HG03159 (cell line): ENCODE measurements around the gene RPS6KB1.
"Not testable (repeated sequence)": the region's sequence is repeated elsewhere in the genome, so short reads cannot be mapped to it uniquely, and the experiment has no call there.

Source experiments
- ATAC-seq: cut with Tn5 transposase; IDR thresholded peaks from one replicate; pipeline ENCODE4 v1.9.1; 2021; ENCODE audit warnings: mild to moderate bottlenecking, moderate library complexity; ENCODE audit not compliant: unreplicated experiment

RPS6KB1 gene

DNA sequence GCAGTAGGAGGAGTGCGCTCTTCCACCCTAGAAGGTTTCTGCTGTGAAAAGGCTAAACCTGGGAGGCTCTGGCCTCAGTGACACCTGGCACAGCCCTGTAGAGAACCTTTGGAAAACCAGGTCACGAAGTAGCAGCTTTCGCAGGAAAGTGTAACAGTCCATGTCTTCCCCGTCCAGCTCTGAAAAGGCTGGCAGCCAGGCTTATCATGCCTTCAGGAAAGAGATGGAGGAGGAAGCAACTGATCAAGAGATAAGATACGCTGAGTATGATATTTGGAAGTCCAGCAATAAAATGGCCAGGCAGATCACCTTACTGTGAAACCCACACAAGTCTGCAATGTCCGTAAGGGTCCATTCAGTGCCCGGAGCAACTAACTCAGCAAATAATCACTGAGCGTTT lies 22.4 kb upstream of the RPS6KB1 start:
- ATAC-seq, result no peak

DNA sequence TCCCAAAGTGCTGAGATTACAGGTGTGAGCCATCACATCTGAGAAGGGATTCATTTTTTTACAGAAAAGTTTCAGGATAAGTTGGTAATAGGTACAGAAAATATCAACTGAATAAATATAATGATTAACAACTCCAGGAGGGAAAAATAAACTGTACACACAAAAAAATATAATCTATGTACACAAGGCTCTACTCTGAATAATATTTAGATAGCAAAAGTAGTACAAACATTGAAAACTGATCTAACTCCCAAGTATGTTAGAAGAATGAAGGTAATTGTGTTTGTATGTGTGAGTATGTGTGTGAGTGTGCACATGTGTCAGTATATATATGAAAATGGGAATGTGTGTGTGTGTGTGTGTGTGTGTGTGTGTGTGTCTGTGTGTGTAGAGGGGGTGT lies 20.6 kb upstream of the RPS6KB1 start:
- no peak for ATAC-seq

DNA sequence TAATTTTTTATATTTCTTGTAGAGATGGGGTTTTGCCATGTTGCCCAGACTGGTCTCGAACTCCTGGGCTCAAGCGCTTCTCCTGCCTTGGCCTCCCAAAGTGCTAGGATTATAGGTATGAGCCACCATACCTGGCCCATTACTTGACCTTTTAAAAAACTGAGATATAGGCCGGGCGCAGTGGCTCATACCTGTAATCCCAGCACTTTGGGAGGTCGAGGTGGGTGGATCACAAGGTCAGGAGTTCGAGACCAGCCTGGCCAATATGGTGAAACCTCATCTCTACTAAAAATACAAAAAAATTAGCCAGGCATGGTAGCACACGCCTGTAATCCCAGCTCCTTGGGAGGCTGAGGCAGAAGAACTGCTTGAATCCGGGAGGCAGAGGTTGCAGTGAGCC lies 19.5 kb upstream of the RPS6KB1 start:
- not testable (repeated sequence) for ATAC-seq

DNA sequence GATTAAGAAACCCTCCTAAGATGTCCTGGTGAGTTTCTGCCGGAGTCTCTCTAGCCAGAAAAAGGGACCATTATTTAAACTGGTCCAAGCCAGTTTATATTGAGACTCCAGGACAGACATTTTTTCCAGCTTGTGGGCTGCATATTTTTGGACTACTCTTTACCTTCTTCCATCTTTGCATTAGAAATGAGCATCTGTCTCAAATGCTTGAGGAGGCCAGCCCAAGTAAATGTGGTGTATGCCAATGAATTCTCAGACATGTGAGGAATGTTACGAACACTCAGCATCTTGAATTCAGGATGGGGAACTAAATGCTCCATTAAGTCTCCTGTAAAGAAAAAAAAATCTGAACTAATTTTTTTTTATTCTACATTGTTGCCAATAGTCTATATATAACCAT lies 18.5 kb upstream of the RPS6KB1 start:
- no peak for ATAC-seq

DNA sequence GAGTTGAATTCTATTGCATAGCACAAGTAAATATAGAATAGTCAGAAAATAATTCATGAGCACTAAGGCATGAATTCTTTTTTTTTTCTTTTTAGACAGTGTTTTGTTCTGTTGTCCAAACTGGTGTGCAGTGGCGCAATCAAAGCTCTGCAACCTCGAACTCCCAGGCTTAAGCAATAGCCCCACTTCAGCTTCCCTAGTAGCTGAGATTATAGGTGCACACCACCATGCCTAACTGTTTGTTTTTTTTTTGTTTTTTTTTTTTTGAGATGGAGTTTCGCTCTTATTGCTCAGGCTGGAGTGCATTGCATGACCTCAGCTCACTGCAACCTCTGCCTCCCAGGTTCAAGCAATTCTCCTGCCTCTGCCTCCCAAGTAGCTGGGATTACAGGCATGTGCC lies 16.8 kb upstream of the RPS6KB1 start:
- no peak for ATAC-seq

DNA sequence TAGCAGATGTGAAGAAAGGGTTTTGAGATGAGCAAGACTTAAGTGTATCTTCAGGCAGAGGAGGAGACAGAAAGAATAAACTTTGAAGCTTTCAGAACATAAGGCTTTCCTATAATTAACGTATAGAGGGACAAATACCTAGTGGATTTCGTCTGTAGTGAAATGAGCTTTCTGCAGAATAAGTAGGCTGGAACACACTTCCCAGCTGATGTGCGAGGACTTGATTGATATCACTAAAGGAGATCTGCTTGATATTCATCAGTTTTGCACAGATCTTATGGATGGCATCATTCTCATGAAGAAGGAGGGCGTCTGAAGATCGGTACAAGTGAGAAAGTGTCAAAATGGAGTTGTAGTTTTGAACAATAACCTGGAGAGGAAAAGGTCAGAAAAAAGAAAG lies 15.0 kb upstream of the RPS6KB1 start:
- ATAC-seq, result no peak

DNA sequence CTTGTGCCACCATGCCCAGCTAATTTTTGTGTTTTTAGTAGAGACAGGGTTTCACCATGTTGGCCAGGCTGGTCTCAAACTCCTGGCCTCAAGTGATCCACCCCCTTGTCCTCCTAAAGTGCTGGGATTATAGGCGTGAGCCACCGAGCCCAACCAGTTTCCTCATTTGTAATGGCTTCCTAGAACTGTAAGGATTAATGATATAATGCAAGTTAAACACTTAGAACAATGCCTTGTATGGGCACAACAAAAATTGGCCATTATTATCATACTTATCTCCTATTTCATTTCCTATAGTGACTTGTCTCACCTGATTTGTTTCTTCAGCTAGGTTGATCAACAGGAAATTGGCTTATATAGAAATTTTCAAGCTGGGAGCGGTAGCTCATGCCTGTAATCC lies 14.3 kb upstream of the RPS6KB1 start:
- no peak for ATAC-seq

DNA sequence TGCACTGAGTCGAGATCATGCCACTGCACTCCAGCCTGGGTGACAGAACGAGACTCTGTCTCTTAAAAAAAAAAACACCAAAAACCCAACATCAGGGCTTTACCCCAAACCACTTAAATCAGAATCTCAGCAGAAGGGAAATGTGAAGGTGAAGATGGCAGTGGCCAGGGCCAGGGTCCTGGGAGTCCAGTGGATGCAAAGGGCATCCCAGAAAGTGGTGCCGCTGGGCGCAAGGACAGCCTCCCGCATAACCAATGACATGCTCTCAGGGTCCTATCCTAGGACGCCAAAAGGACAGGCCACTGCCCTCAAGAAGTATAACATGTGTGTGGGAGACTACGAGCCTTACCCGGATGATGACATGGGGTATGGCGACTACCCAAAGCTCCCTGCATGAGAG lies 8.1 kb upstream of the RPS6KB1 start:
- no peak for ATAC-seq

DNA sequence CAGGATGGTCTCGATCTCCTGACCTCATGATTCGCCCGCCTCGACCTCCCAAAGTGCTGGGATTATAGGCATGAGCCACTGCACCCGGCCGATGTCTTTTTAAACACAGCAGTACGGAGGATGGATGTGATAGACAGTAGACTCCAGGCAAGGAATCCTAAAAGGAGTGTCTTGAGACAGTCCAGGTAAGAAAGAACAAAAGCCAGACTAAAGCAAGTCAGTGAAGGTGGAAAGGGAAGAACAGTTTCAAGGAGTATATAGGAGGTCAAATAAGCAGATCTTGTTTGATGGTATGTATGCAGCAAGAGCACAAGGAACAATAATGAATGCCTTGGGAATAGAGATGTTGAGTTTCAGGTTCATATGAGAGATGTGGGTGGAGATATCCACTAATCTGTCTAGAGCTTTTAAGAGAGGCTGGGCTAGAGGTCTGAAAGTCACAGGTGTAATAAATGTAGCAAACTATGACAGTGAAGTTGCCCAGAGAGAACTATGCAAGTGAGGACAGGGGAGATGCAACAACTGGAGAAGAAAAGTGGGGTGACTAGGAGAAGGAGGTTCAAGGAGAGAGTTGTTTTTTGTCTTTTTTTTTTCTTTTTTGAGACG lies 4.7 kb upstream of the RPS6KB1 start:
- ATAC-seq, result no peak

DNA sequence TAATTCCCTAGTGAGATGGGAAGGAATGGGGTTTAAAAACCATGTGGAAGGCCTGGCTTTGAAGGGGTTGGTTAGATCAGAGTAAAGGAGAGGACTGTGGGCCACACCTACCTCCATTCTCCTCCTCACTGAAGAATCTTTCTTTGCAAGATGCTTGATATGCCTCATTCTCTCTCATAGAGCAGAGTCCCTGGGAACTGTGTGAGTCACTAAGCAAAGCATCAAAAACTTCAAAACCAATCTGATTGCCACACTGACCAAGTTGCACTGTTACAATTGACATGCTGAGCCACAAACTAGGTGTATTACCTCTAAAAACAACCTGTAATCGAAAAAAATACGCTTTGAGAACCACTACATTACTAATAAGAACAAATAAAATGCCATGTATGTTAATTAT lies 2.2 kb upstream of the RPS6KB1 start:
- no peak for ATAC-seq

DNA sequence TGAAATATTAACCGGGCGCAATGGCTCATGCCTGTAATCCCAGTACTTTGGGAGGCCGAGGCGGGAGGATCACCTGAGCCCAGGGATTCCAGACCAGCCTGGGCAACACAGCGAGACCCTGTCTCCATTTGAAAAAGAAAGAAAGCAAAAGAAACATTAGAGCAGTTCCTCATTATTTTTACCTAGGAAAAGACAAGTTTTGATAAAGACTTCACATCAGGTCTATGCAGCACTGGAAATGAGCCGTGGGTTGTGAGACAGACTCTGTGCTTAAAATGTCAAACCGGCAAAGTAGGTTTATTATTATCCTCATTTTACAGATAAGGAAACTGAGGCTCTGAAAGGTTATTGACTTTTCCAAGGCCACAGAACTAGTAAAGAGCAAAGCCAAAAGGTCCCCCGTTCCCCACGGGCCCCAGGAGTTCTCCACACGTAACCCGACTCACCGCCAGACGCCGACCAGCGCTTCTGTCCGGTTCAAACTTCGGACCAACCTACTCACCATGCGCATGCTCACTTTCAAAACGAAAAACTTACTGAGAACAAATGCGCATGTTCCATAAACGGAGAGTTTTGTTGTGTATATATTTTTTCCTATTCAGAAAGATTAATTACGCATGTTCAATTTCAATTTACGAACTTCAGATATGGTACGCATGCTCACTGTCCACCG lies 534 bp upstream of the RPS6KB1 start:
- peak; percentile 45 for ATAC-seq

DNA sequence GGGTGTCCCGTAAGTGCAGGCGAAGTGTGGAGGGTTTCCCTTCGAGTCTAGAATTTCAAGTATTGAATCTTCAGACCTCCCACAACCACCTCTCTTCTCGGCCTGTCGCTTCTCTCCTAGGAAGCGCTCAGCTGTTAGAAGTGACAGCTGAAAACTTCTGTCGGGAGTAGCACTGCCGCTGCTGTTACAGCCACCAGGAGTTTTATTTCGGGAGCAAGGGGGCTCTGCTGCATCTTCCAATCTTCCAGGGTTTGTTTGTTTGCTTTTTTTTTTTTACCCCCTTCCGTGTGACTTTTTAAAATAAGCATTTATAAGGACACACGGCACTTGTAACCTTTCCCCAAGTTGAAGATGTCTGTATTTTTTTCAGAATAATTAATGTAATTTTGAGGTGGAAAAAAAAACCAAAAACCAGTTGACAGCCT lies 767 bp downstream of the RPS6KB1 start:
- no peak for ATAC-seq

DNA sequence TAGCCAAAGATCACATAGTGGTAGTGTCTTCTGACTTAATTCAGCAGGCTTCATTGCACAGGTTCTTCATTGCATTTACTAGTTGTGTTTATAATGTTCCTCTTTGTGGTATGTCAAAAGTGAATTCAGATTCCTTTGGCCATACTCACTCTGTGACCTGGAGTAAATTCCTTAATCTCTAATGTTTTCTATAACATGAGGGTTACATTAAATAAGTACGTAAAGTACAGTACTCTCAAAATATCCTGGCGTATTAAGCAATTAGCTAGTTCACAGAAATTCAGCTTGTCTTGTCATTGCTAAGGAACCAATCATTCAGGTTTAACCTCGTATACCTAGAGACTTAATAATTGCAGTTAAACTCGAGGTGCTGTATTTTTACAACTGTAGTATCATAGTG lies 4.2 kb downstream of the RPS6KB1 start:
- no peak for ATAC-seq

DNA sequence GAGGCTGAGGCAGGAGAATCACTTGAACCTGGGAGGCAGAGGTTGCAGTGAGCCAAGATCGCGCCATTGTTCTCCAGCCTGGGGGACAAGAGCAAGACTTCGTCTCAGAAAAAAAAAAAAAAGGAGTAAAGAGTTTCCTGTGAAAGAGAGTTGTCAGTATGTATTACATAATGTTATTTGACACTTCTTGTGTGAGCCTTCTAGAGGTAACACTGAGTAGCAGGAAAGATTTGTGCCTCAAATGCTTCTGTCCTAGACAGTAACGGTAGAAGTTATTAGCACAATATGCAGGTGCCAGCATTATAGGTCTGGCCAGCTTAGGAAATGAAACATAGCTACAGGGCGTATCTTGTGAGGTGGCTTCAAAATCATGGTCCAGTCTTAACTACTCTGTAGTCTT lies 6.2 kb downstream of the RPS6KB1 start:
- no peak for ATAC-seq

DNA sequence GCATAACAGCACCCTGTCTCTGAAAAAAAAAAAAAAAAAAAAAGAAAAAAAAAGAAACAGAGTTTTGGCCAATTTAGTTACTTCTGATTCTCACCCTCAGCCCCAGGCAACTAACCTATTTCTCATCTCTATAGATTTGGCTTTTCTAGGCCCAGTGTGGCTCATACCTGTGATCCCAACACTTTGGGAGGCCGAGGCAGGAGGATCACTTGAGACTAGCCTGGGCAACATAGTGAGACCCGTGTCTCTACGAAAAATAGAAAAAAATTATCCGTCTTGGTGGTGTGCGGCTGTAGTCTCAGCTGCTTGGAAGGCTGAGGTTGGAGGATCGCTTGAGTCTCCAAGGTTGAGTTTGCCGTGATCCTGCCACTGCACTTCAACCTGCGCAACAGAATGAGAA lies 8.7 kb downstream of the RPS6KB1 start:
- ATAC-seq, result no peak

DNA sequence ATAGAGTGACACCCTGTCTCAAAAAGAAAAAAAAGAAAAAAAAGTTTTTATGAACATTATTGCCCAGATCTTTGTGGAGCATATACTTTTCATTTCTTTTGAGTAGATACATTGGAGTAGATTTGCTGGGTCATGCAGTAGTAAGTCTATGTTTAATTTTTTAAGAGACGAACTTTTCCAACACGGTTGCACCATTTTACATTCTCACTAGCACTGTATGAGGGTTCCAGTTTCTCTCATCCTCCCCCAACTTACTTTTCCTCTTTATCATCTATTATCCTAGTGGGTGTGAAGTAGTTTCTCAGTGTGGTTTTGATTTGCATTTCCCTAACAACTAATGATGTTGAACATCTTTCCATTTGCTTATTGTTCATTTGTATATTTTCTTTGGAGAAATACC lies 10.5 kb downstream of the RPS6KB1 start:
- ATAC-seq, result no peak

DNA sequence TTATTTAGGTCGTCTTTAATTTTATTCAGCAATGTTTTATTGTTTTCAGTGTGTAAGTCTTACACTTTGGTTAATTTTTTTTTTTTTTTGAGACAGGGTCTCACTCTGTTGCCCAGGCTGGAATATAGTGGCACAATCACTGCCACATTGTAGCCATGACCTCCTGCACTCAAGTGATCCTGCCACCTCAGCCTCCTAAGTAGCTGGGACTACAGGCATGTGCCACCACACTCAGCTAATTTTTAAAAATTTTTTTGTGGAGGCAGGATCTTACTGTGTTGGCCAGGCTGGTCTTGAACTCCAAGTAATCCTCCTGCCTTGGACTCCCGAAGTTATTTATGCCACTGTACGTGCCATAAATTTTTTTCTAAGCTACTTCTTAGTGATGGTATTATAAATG lies 14.5 kb downstream of the RPS6KB1 start:
- no peak for ATAC-seq

DNA sequence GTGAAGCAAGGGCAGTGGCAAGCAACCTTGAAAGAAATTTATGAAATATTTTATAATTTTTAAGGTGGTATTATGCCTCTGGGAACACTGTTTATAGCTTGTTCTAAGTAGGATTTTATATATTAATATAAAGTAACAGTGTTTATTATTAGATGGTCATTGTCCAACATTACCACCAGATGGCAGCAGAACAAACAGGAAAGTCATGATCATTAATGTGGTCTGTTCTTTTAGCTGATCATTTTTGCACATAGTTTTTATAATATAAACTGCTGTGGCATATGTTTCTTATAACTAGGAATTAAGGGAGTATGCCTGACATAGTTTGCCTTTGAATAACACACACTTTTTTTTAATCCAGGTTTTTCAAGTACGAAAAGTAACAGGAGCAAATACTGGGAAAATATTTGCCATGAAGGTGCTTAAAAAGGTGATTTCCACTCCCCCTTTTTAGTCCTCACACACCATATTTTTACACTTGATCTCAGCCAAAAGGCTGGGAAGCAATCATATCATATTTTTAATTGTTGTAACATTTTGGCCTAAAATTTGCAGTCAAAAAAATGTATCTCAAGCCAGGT lies 21.4 kb downstream of the RPS6KB1 start:
- no peak for ATAC-seq

DNA sequence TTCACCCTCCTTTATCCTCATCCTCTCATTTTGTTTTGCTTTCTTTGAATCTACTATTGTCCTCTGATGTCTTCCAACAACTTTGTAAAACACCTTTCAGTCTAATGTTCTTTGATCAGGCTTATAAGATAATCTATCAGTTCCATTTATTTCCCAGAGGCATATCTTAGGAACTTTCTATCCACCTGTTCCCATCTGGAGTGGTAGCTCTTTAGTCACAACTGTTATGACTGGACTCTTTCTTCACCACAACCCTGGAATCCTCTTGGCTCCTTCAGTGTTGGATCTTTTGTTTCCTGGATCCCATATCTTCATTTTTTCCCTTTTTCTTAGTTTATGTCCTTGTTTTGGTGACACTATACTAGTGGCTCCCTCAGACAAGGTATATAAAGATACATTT lies 23.5 kb downstream of the RPS6KB1 start:
- no peak for ATAC-seq

DNA sequence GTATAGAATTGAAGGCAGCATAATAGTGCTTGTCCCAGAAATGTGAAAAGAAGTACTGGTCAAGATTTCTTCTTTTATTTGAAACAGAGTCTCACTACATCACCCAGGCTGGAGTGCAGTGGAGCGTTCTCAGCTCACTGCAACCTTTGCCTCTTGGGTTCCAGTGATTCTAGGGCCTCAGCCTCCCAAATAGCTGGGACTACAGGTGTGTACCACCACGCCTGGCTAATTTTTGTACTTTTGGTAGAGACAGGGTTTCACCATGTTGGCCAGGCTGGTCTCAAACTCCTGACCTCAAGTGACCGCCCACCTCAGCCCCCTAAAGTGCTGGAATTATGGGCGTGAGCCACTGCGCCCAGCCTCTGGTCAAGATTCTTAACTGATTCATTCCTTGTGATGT lies 27.7 kb downstream of the RPS6KB1 start:
- ATAC-seq, result not testable (repeated sequence)

DNA sequence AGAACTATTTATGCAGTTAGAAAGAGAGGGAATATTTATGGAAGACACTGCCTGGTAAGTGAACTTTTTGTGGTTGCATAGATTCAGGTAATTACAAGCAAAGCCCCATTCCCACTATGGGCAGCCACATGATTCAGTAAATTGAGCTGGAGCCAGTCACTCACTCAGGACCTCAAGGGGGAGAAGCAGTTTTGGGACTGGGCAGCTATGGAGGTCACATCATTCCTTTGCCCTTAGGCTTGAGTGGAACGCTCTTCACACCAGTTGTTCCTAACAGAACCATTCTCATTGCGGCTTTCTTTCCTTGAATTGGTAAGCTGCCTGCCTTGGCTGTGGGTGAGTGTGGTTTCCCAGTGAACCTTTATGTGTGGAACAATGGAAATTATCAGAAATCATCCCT lies 37.2 kb downstream of the RPS6KB1 start:
- ATAC-seq, result not testable (repeated sequence)

DNA sequence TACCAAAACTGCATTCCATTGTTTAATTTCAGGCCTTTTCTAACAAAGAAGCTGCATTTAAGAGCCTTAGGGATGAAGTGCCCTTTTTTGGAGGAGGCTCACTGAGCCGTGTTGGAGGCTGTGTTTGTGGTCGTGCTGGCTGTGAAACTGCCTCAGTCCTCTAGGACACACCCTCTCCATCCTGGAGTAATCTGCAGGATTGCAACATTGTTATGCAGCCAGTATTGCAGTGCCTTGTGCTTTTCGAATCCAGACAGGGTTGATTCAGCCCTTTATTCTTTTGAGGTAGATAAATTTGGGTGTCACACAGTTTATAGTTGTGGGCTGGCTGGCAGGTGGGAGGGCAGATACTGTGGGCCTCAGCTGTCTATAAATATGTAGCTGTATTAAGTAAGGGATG lies 37.8 kb downstream of the RPS6KB1 start:
- ATAC-seq, result not testable (repeated sequence)

DNA sequence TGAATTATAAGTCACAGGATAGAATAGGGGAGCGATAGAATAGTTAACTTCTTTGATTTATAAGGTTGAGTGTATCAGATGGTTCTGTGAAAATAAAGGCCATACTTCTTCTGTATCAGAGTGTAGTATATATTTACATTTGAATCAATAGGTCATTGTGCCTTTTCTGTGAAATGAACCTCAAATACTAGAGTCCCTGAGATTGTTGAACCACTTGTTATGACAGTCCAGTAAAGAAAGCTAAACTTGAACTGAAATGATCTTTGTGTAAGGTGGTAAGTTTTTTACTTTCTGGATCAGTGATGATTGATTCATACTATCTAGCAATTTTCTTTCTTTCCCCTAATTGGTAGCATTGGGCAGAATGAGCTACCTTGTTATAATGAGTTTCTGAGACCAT lies 40.4 kb downstream of the RPS6KB1 start:
- not testable (repeated sequence) for ATAC-seq
